GM12878 (cell line): ENCODE results near the gene TMEM50B. TPM values are rescaled to one million over a fixed set of nuclear protein-coding genes. Genes with fewer than 3 reads are reported as not detected.

ENCODE experiments used
- ATAC-seq: fragments of 200-7000 bp; cut with Tn5 transposase; 3 replicates; pipeline ENCODE4 v1.9.1; 2020; ENCODE audit warnings: mild to moderate bottlenecking, moderate library complexity
- Bru-seq: library from RNA; stranded (reverse); fragments of 400-500 nt; gene quantifications from one replicate; lab custom pipeline; 2021; lab: Mats Ljungman, UMichigan
- BruChase-seq, 2 experiments: library from RNA; stranded (reverse); fragments of 400-500 nt; gene quantifications; one replicate each; lab custom pipeline; 2021; lab: Mats Ljungman, UMichigan
- BruUV-seq: library from RNA; stranded (reverse); fragments of 400-500 nt; replicated peaks from 2 replicates; lab custom pipeline; 2021; lab: Mats Ljungman, UMichigan
- CTCF ChIA-PET: fragments of 300-600 bp; sonication (Branson Sonifier 250); formaldehyde crosslinking; extraction: SDS; loops from one replicate; lab custom pipeline; 2021; ENCODE audit warnings: inconsistent platforms; lab: Yijun Ruan, JAX
- POLR2A ChIA-PET: fragments of 350-600 bp; formaldehyde crosslinking; extraction: SDS; loops from one replicate; lab custom pipeline; 2021; ENCODE audit warnings: inconsistent platforms; lab: Charles Lee
- RAD21 ChIA-PET: fragments of 300-600 bp; sonication (Branson Sonifier 250); formaldehyde crosslinking; loops from one replicate; lab custom pipeline; 2023; ENCODE audit warnings: antibody characterized with exemption; ENCODE audit not compliant: unreplicated experiment; lab: Charles Lee
- SMC1A ChIA-PET: fragments of 300-600 bp; sonication (Branson Sonifier 250); formaldehyde crosslinking; loops from one replicate; lab custom pipeline; 2023; ENCODE audit not compliant: unreplicated experiment, uncharacterized antibody; lab: Charles Lee
- DNase-seq: peaks from one replicate; pipeline ENCODE4 v3.0.0-alpha.2; 2011; ENCODE audit warnings: low read depth, low spot score
- FAIRE-seq: peaks from 3 replicates; lab custom pipeline; 2011; peaks lifted over from hg19 to GRCh38; lab: Jason Lieb, UNC
- H2AFZ ChIP-seq: 2 replicates; pipeline ENCODE4 v1.6.0; 2011; ENCODE audit warnings: low read depth, low read length, control low read depth; ENCODE audit not compliant: control insufficient read depth
- H3K27ac ChIP-seq: 2 replicates; pipeline ENCODE4 v1.5.1; 2011; ENCODE audit warnings: control low read depth; ENCODE audit not compliant: control insufficient read depth, insufficient read depth
- H3K27me3 ChIP-seq, 2 experiments: replicated peaks in 1 of 2; 2 replicates each; pipeline versions ENCODE4 v1.6.0 to v1.6.1; 2011; ENCODE audit warnings: low read length in 1 of 2; ENCODE audit not compliant: control insufficient read depth in 2 of 2, insufficient read depth in 2 of 2
- H3K36me3 ChIP-seq, 2 experiments: 2 replicates each; pipeline ENCODE4 v1.5.1; 2011; ENCODE audit warnings: low read length in 1 of 2; ENCODE audit not compliant: control insufficient read depth in 2 of 2, insufficient read depth in 2 of 2
- H3K4me1 ChIP-seq: 2 replicates; pipeline ENCODE4 v1.6.1; 2011; ENCODE audit warnings: mild to moderate bottlenecking, low read length, moderate library complexity, mixed read lengths; ENCODE audit not compliant: control insufficient read depth, insufficient read depth
- H3K4me2 ChIP-seq: 2 replicates; pipeline ENCODE4 v1.6.0; 2011; ENCODE audit warnings: control low read depth; ENCODE audit not compliant: control insufficient read depth, insufficient read depth
- H3K4me3 ChIP-seq: fragments of 200-600 bp; sonication (generic); 2 replicates; pipeline ENCODE4 v1.5.1; 2016
- H3K79me2 ChIP-seq: 2 replicates; pipeline ENCODE4 v1.6.0; 2011; ENCODE audit warnings: low read length; ENCODE audit not compliant: control insufficient read depth, insufficient read depth
- H3K9ac ChIP-seq: 2 replicates; pipeline ENCODE4 v1.8.0; 2011; ENCODE audit warnings: low read length, control low read depth, mixed read lengths; ENCODE audit not compliant: control insufficient read depth, insufficient read depth
- H3K9me3 ChIP-seq: replicated peaks from 3 replicates; pipeline ENCODE4 v1.5.1; 2011; ENCODE audit warnings: mild to moderate bottlenecking, low read length; ENCODE audit not compliant: control insufficient read depth, insufficient read depth
- H4K20me1 ChIP-seq: 2 replicates; pipeline ENCODE4 v1.6.0; 2011; ENCODE audit not compliant: control insufficient read depth, insufficient read depth
- CEBPZ ChIP-seq: fragments of 150-350 bp; IDR thresholded peaks from 2 replicates; pipeline ENCODE4 v1.6.1; 2016; ENCODE audit warnings: low read depth, low read length
- CUX1 ChIP-seq: IDR thresholded peaks from 2 replicates; pipeline ENCODE4 v1.6.1; 2012; ENCODE audit warnings: improper control_type of control experiment, low read depth, low read length; ENCODE audit not compliant: insufficient replicate concordance
- GATAD2B ChIP-seq: fragments of 450-650 bp; conservative IDR thresholded peaks from 2 replicates; pipeline ENCODE4 v1.6.1; 2017; ENCODE audit warnings: low read depth, mild to moderate bottlenecking, moderate library complexity
- KDM1A ChIP-seq: fragments of 200-600 bp; sonication (generic); IDR thresholded peaks from 2 replicates; pipeline ENCODE4 v1.6.1; 2016; ENCODE audit warnings: borderline replicate concordance
- RAD21 ChIP-seq: IDR thresholded peaks from 2 replicates; pipeline ENCODE4 v1.6.1; 2011; ENCODE audit warnings: mild to moderate bottlenecking, low read depth, low read length, moderate library complexity; ENCODE audit not compliant: insufficient read depth
- RBBP5 ChIP-seq: fragments of 200-600 bp; sonication (generic); conservative IDR thresholded peaks from 2 replicates; pipeline ENCODE4 v1.6.1; 2016
- TCF12 ChIP-seq: IDR thresholded peaks from 2 replicates; pipeline ENCODE4 v1.6.1; 2011; ENCODE audit warnings: low read depth, mild to moderate bottlenecking, low read length
- WGBS: methylation state at CpG from one replicate; pipeline ENCODE4 v1.1.6; 2016; ENCODE audit warnings: low lambda C conversion rate; ENCODE audit not compliant: insufficient replicate concordance, insufficient coverage; ENCODE audit errors: missing lambda C conversion rate; 5-methylcytosine and 5-hydroxymethylcytosine counted together
- in situ Hi-C: fragments of 300-500 bp; cut with MboI; formaldehyde crosslinking; loops from 9 replicates; pipeline ENCODE4 v1.14.3; 2018; ENCODE audit warnings: mixed read lengths
- intact Hi-C: fragments of 100-400 bp; cut with micrococcal nuclease; formaldehyde crosslinking; loops from one replicate; pipeline ENCODE4 v1.14.2; 2022; ENCODE audit not compliant: unreplicated experiment
- long read RNA-seq, 2 experiments: library from polyadenylated mRNA; unstranded; transcript quantifications; one replicate each; pipeline ENCODE4 v2.0.0, GENCODE V29; 2019 to 2020
- polyA minus RNA-seq, 3 experiments: library from RNA; depleted of rRNA, polyadenylated mRNA; stranded (reverse); fragments of >200 nt; gene quantifications; 2 replicates each; pipeline ENCODE4 v1.2.3, GENCODE V29; 2011
- polyA plus RNA-seq, 11 experiments: library from polyadenylated mRNA; depleted of rRNA in 4 of 11; unstranded in 6 of 11; stranded (reverse) in 5 of 11; fragments of >200 nt; fragmentation: Nextera tagmentation in 4 of 11; fragmentation: Illumina TruSeq in 1 of 11; extraction: Ambion mirVana in 4 of 11; extraction: Trizol in 1 of 11; gene quantifications; 1 replicate in 1 of 11; 2 replicates in 10 of 11; pipeline versions ENCODE4 v1.2.1 to v1.2.3, GENCODE V29; 2011 to 2016; ENCODE audit warnings: inconsistent platforms in 2 of 11, missing spikeins in 2 of 11, low read depth in 1 of 11
- total RNA-seq, 4 experiments: library from RNA; depleted of rRNA in 3 of 4; stranded (reverse); fragments of >200 nt in 3 of 4; fragmentation: Illumina TruSeq in 1 of 4; extraction: Trizol in 1 of 4; gene quantifications; 2 replicates each; pipeline versions ENCODE4 v1.2.1 to v1.2.3, GENCODE V29; 2013 to 2021

The TMEM50B gene
- total RNA-seq (2013; cell fraction: nucleolus; rRNA removed) = 53.5 and 61.4 TPM in 2 replicates
- total RNA-seq (2014; rRNA removed) = 15.1 and 17.6 TPM in 2 replicates
- total RNA-seq (2014; rRNA removed; fragmentation: Illumina TruSeq; extraction: Trizol) = 13.2 and 13.3 TPM in 2 replicates
- total RNA-seq (2021) = 10.4 and 12.1 TPM in 2 replicates
- polyA plus RNA-seq (2011; ENCODE audit: low read depth) = 13.5 TPM
- 26.0 and 32.9 TPM in 2 replicates for polyA plus RNA-seq (2011; rRNA removed)
- 13.5 and 16.9 TPM in 2 replicates for polyA plus RNA-seq (2011; cell fraction: cytosol; rRNA removed)
- polyA plus RNA-seq (2011; cell fraction: nucleus; rRNA removed) = 29.8 and 32.0 TPM in 2 replicates
- polyA plus RNA-seq (2012) = 12.8 and 15.4 TPM in 2 replicates
- 13.8 and 20.7 TPM in 2 replicates for polyA plus RNA-seq (2014; fragmentation: Illumina TruSeq; extraction: Trizol)
- 10 to 100 TPM; 15.9 to 23.8 TPM for polyA plus RNA-seq (2014; fragmentation: Nextera tagmentation; extraction: Ambion mirVana)
- 17.6 and 20.5 TPM in 2 replicates for polyA plus RNA-seq (2014; rRNA removed)
- polyA plus RNA-seq (2016; fragmentation: Nextera tagmentation; extraction: Ambion mirVana) = 10 to 100 TPM; 41.6 to 42.1 TPM
- 5.9 and 8.0 TPM in 2 replicates for polyA minus RNA-seq (2011; rRNA and poly(A)+ RNA removed)
- polyA minus RNA-seq (2011; cell fraction: cytosol; rRNA and poly(A)+ RNA removed) = 3.1 and 4.1 TPM in 2 replicates
- 4.2 and 7.0 TPM in 2 replicates for polyA minus RNA-seq (2011; cell fraction: nucleus; rRNA and poly(A)+ RNA removed)
- percentile 72 among the genes with signal in this experiment for Bru-seq, nascent RNA
- BruChase-seq, experiment 1, labeled RNA remaining after a 6-hour chase = percentile 80 among the genes with signal in this experiment
- percentile 77 among the genes with signal in this experiment for BruChase-seq, experiment 2, labeled RNA remaining after a 2-hour chase
- long read RNA-seq, experiment 1, transcript TMEM50B-210 (7 exons, 2,375 nt) = major isoform, 19 of 21 reads
- long read RNA-seq, experiment 1, partial matches to known transcripts = 1 of 21 reads
- long read RNA-seq, experiment 1, other reads (novel, unspliced or antisense) = 0 of 21 reads
- long read RNA-seq, experiment 2, transcript TMEM50B-210 (7 exons, 2,375 nt) = major isoform, 86 of 105 reads
- long read RNA-seq, experiment 2, partial matches to known transcripts = 3 of 105 reads
- long read RNA-seq, experiment 2, other reads (novel, unspliced or antisense) = 12 of 105 reads

GRCh38 chr21:33479679-33480480 is at the start of gene TMEM50B:
TSS of gene TMEM50B (minus strand) at chr21:33479974. CDS start at chr21:33468885, 11,089 bp downstream.
- no peaks in the 10 kb centered on the region for H4K20me1 ChIP-seq
- ATAC-seq (peak; percentile 95), FAIRE-seq (peak; percentile 76), DNase-seq (peak; percentile 79)
- in situ Hi-C loops = no loop called here
- ChIA-PET POLR2A (interaction anchor here (0.5 to 2.3 kb wide), 9 partner anchors 11 to 702 kb away, joined by 3 to 26 read pairs (median 4); partner anchors contain the start of genes CRYZL1, DNAJC28, DONSON and GART), RAD21 (interaction anchor here (0.6 to 2.5 kb wide), 16 partner anchors 11 to 740 kb away, joined by 3 to 23 read pairs (median 5); partner anchors contain the start of genes DNAJC28, DONSON and SON), SMC1A (interaction anchor here (0.7 to 2.7 kb wide), 9 partner anchors 11 to 118 kb away, joined by 3 to 17 read pairs (median 4); partner anchors contain the start of gene DNAJC28), CTCF (interaction anchor here (0.8 to 4.1 kb wide), 9 partner anchors 10 to 145 kb away, joined by 3 to 21 read pairs (median 4); partner anchors contain the start of genes DNAJC28, GART and SON)
- no TSS peak for BruUV-seq
- H3K4me2 ChIP-seq = peak within 1 kb of the TSS; percentile 86
- no peaks in the 10 kb centered on the region for H3K9me3 ChIP-seq
- peaks cover 3% of the 10 kb centered on the region; the same call in 1 of the 2 replicates for H3K4me1 ChIP-seq
- intact Hi-C loops = loop anchor here (5.0 kb wide), 1 partner anchor 62 kb away; the partner anchor contains the start of genes GART and SON
- H3K27me3 ChIP-seq = no peaks in the 10 kb centered on the region
- H2AFZ ChIP-seq = peak within 1 kb of the TSS; percentile 97
- peak within 1 kb of the TSS; percentile 93 for H3K4me3 ChIP-seq
- peak within 1 kb of the TSS; percentile 90 for H3K9ac ChIP-seq
- H3K27ac ChIP-seq = peak within 1 kb of the TSS; percentile 82
- H3K79me2 ChIP-seq = peaks cover 15% of the 10 kb centered on the region
- under 1% methylated on average over 73 of the region's 93 CpGs for WGBS
- no peaks in the 10 kb centered on the region; a peak in 1 of 4 replicates for H3K36me3 ChIP-seq
- TF ChIP-seq CEBPZ (no peak), KDM1A (no peak), RAD21 (peak; percentile 12; the same call in 1 of the 2 replicates), TCF12 (0 out of 2 replicates have a peak, but pooled peaks have one; percentile 48), CUX1 (no peak), GATAD2B (peak; percentile 22; the same call in 1 of the 2 replicates), RBBP5 (no peak)
